Inflammatory macrophage (primary cell): ENCODE data around the gene MRPL45.
A peak's percentile ranks its signal among the peaks of the same experiment; 100 is the strongest.
"Not testable (repeated sequence)": the region's sequence is repeated elsewhere in the genome, so short reads cannot be mapped to it uniquely, and the experiment has no call there.

Source experiments
- DNase-seq, 2 donors: peaks; one replicate each; pipeline ENCODE4 v3.0.0-alpha.2; 2020 to 2022
- total RNA-seq, 18 experiments: gene quantifications; one replicate each; lab custom pipeline; 2026; ENCODE audit warnings: mixed read lengths in 6 of 18, inconsistent platforms in 2 of 18; lab: John Stamatoyannopoulos, UW

Gene MRPL45
- total RNA-seq, result 4.7 to 19.1 (median 12.2) reads per million in 18 experiments

DNA sequence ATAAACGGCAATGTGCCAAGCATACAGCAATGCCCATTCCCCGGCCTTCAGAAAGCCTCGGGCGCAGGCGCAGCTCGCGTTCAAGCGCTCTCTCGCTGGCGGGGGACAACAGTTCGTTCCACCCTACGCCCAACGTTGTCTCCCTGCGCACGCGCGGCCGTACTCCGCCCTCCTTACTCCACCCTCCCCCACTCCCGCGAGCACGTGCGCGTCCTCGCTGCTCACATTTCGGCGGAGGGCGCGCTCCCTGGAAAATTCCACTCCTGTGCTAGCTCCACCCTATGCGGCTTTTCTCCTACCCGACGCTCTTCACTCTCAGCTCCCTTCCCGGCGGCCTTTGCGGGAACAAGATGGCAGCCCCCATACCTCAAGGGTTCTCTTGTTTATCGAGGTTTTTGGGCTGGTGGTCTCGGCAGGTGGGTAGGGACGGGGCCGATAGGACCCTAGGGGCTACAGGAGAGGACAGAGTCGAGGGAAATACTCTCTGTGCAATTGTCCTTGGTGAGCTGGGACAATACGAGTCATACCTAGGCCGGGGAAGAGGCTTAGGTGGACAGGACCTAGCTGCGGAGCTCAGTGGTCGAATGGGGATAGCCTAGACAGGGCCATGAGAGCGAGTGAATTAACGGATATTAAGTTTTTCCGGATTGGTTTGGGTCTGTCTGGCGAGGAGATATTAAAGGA, at the start of gene MRPL45:
Gene MRPL45 (plus strand): TSS at position 335 of the 684 bp plus-strand sequence. CDS start 16 bp downstream, at position 351.
- peak; percentile 98 to 99 for DNase-seq

DNA sequence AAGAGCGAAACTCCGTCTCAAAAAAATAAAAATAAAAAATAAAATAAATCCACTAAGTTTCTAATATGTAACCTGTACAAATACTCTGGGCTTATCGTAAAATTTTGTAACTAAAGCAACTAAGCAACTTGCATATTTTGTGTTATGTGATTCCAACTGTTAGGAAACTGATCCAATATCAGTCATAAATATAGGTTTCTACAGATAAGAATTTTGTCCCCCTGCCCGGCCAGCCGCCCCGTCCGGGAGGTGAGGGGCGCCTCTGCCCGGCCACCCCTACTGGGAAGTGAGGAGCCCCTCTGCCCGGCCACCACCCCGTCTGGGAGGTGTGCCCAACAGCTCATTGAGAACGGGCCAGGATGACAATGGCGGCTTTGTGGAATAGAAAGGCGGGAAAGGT, 43.8 kb upstream of the MRPL45 start:
- not testable (repeated sequence) for DNase-seq

DNA sequence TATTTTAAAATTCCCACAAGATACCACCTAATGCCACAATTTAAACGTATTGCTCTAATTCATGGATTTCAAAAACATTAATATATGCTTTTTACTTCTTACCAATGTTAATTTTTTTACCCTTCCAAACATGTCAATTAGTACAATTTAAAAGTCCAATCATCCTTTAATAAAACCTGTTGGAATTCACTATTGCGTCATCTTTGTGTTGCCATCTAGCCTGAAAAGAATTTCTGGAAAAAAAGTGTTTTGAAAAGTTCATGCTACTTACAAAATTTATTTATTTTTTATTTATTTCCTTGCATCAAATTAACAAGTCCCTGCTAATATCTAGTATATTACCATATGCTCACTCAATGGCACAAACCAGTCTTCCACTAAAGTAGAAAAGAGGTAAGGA, 42.6 kb upstream of the MRPL45 start:
- DNase-seq, result not testable (repeated sequence)

DNA sequence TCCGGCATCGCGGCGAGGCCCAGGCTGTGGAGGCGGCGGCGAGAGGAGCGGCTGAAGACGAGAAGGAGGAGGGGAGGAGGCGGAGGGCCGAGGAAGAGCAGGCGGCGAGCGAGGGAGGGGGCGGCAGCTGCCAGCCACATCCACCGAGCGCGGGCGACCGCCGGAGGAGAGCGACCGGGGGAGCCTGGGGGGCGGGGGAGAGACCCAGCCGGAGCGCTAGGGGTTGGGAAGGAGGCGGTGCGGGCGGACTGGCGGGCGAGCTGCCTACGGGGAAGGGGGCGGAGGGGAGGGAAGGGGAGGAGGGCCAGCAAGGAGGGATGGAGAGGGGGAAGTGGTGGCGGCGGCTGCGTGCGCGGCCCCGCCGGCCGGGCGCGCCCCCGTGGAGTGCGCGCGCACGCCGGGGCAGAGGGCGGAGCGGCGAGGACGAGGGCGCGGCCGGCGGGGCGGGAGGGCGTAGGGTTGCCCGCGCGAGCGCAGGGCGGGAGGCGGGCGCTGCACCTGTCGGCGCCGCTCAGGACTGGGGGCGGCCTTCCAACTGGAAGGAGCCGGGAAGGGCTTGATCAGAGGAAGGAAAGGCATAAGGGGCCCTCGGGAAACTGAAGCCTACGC, 39.9 kb upstream of the MRPL45 start:
- DNase-seq, result peak; percentile 55 to 77

DNA sequence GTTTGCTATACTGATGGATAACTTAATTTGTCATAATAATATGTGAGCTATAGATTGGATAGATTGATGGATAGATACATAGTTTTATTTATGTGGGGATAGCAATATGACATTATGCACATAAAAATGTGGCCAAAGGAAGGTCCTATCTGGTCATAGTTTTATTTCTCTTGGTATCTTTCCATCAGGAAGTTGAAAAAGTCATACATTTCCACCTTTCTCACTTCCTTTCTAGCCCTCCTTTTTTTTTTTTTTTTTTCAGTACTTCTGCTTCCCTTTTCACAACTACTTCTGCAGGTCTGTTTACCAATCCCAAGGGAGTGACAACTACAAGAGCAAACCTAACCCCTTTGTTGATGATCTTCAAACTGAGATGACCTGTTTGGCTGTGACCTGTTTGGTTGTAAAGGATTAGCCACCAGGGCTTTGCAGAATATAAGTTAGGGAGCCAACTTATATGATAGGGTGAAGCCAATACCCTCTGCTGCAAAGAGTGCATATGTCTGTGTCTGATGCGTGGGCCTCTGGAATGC, 30.9 kb upstream of the MRPL45 start:
- peak in 1 of 2 donors; percentile 10 for DNase-seq

DNA sequence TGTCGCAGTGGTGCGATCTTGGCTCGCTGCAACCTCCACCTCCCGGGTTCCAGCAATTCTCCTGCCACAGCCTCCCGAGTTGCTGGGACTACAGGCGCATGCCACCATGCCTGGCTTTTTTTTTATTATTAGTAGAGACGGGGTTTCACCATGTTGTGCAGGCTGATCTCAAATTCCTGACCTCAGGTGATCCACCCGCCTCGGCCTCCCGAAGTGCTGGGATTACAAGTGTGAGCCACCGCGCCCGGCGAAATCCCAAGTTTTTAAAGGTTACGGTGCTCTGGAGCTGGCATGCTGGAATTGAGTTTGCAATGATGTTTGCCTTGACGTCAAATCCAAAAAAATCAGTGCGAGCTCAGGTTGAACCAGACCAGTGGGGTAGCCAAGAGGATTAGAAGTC, 30.4 kb upstream of the MRPL45 start:
- not testable (repeated sequence) for DNase-seq

DNA sequence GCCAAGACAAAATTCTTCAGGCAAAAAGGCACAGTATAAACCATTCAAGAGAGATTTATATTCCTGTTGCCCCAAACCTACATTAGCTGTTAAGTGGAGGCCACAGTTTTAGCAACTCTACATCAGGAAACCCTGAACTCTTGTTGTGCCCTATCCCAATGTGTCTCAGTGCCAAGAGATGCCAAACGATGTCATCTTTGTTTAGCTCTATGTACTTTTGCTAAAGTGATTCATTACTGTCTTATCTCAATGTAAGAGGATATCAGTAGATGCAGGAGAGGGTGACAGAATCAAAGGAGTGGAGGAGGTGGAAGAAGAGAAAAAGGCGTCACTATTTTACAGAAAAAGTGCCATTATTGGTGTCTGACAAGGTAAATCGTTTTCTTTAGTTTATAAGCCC, 28.8 kb upstream of the MRPL45 start:
- DNase-seq, result not testable (repeated sequence)

DNA sequence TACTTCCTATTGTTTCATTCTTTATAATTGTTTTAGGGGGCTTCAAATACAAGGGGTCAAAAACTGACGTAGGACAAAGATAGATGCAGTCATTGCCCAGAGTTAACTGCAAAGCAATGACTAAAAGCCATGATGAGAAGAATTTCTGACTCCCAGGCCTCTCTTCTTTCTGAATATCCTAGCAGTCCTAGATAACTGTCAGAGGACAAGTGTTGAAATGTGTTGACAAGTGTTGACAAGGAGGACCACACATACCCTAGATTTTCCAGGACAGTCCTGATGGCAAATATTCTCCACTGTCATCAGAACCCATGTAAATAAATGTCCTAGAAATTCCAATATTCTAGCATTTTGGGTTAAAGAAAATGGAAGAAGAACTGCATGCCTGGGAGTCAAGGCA, 27.9 kb upstream of the MRPL45 start:
- not testable (repeated sequence) for DNase-seq

DNA sequence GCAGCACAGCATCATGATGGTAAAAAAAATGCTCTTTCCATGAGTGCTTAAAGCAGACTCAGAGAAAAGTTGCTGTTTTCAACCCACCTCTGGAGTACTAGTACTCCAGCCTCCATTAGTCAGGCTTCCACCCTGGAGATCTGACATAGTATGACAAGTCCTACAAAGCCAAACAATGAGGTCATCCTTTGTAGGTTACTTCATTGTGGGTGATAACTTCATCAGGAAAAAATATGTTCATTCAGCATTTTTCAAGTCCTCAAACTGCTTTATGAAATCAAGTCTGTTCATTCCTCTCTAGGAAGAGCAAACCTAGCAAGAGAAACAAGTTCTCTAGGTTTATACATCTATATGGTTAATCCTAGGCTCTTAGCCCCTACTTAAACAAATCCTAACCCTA, 27.4 kb upstream of the MRPL45 start:
- peak in 1 of 2 donors; percentile 1 for DNase-seq

DNA sequence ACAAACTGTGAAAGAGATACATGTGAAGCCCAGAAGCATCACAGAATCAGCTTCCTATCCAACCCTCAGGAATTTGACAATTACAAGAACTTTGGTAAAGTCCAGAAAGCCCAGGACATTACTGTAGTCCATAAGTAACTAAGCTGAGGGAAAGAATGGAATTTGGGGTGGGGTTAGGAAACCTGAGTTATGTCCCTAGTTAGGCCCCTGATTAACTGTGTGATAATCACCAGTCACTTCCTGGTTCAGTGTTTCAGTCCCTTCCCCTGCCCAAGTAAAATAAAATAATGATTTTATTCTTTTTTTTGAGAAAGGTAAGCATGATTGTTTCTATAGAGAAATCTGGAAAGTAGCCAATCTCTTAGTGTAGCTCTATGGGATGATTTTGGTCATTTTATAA, 11.0 kb upstream of the MRPL45 start:
- DNase-seq, result not testable (repeated sequence)

DNA sequence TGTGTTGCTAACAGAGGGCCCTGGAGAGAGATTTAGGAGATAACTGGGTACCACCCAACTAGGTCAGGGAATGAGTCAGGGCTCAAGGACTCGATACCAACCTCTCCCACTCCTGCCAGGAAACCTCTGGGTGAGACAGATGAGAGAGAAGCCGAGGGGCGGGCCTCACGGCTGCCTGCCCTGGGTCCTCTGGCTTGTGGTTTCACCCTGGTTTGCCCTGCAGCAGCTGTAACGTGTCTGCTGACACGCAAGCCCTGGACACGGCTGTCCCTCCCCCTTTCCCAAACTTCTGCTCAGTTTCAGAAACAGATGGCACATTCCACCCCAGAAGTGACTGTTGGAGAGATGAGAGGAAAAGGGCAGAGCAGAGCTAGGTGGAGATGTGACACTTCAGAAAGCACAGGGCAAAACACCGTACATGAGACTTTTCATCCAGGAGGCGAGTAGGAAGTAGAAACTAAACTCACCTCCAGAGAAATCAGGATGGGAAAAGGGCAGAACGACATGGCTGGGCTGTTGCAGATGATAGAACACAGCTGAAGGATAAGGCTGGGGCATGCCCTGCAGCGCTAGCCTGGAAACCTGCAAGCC, 10.4 kb upstream of the MRPL45 start:
- DNase-seq, result peak in 1 of 2 donors; percentile 15

DNA sequence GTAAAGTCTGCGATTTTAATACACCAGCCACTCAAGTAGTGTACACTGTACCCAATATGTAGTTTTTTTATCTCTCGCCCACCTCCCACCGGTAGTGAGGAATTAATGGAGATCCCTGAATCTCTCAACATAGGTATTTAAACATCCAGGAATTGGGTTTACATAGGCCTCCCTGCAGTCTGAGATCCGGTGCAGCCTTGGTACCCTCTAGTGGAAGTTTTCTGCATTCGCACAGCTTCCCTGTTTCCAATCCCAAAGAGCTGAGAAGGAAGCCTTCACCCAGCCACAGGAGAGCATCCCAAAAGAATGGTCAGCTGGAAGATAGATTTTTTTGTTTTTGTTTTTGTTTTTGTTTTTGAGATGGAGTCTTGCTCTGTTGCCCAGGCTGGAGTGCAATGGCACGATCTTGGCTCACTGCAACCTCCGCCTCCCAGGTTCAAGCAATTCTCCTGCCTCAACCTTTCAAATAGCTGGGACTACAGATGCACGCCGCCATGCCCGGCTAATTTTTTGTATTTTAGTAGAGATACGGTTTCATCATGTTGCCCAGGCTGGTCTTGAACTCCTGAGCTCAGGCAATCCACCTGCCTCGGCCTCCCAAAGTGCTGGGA, 8.6 kb upstream of the MRPL45 start:
- DNase-seq, result peak in 1 of 2 donors; percentile 24

DNA sequence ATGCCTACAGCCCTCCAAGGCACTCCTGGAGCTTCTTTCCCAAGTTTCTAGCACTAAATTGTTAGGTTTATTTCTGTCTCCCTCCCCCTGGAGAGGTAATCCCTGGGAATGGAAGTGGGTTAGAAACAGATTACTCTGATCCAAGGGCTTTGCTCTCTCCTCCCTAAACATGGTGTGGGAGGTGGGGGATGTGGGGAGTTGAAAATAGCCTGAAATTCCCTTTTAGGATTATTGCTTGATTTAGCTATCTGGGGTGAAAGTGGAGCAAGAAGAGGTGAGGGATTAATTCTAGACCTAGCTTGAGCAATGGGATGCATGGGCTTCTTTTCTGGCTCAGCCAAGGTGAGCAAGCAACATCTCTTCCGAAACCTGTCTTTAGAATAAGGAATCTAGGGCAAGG, 7.2 kb upstream of the MRPL45 start:
- DNase-seq, result not testable (repeated sequence)

DNA sequence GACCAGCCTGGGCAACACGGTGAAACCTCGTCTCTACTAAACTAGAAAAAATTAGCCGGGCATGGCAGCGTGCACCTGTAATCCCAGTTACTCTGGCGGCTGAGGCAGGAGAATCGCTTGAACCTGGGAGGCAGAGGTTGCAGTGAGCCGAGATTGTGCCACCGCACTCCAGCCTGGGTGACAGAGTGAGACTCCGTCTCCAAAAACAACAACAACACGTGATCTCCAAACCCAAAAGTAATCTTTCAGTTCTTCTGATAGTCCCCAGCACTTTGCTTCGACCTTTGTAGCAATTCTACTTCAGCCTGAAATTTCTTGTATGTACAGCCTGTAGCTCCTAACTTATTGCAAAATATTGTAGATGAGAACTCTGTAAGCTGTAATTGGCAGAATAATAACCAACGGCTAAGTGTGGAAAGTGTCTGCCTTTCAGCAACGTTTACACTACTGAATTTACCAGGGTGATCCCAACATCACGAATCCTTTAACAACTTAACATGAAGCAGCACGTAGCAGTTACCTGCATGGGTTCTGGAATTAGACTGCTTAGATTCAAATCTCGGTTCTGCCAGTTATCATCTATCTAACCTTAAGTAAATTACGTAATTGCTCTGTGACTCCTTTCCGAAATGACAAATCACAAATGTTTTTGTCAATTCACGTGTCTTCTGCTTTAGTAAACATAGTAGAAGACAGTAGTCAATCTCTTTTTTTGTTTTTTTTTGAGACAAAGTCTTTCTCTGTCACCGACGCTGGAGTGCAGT, 1.2 kb upstream of the MRPL45 start:
- peak in 1 of 2 donors; percentile 7 for DNase-seq

DNA sequence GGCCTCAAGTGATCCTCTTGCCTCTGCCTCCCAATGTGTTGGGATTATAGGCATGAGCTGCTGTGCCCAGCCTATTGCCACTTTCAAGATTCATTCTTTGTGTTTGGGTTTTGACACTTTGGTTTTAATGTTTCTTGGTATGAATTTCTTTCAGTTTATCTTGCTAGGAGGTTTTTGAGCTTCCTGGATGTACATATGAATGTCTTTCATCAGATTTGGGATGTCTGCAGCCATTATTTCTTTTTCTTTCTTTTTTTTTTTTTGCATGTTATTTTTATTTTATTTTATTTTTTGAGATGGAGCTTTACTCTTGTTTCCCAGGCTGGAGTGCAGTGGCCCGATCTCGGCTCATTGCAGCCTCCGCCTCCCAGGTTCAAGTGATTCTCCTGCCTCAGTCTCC, 18.5 kb downstream of the MRPL45 start:
- no peak for DNase-seq

DNA sequence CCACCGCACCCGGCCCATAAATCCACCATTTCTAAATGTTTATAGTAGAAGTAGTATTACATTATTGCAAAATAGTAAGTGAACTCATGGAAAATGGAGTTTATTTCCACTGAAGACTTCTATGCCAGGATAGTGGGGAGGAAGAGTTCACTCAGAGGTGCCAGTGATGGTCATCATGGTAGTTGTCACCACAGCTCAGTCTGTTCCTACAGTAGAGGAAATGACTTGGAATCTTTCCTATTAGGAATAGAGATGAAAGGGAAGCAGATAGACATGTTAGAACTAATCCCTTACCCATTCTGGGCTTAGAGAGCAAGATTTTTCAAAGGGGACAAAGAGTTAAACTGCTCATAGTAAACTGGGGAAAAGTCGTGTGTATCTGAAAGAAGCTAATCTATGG, 20.1 kb downstream of the MRPL45 start:
- no peak for DNase-seq

DNA sequence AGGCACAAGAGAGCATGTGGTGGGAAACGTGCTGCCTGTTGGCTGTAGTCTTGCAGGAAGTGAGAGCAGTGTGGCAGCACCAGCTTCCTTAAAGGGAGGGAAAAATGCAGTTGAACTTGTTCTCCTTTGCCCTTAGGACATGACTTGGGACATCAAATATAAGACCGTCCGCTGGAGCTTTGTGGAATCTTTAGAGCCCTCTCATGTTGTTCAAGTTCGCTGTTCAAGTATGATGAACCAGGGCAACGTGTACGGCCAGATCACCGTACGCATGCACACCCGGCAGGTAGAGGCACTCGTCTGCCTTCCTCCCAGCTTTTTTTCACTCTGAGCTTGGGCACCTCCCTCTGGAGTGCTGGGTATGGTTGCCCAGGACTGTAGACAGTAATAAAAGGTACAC, 23.5 kb downstream of the MRPL45 start:
- peak in 1 of 2 donors; percentile 19 for DNase-seq

DNA sequence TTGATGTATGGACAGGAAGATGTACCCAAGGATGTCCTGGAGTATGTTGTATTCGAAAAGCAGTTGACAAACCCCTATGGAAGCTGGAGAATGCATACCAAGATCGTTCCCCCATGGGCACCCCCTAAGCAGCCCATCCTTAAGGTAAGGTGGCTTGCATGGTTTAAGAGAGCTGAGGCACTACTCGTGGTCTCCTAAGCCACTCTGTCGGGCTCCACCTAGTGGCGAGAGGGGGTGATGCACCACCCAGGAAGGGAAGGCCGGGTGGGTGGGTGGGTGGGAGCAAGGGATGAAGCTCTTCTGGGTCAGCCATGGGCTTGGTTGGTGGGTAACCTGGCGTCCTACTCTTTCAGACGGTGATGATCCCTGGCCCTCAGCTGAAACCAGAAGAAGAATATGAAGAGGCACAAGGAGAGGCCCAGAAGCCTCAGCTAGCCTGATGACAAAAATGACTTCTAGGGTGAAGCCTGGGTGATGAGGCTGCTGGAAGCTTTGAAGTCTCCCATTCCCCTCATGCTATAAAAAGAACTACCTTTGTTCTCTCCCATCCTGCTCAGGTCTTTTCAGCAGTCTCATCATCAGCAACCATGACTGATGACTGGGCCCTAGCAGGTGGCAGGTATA, 25.3 kb downstream of the MRPL45 start:
- peak; percentile 44 to 60 for DNase-seq

DNA sequence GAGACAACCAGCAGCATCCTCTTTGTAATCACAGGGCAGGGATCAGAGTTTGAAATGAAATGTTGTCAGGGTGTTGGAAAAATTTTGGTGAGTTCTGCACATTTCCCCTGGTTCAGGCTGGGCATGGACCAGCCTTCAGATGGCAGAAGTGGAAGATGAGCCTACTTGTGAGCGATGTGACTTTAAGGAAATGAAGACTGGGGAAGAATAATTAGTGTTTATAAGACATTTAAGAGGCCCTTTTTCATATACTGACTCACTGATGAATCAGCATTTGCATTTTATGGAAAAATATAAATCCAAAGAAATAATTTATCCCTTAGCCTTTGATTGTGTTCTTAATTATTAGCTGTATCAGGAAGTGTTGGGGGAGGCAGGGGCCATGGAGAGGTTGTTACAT, 25.9 kb downstream of the MRPL45 start:
- DNase-seq, result no peak

DNA sequence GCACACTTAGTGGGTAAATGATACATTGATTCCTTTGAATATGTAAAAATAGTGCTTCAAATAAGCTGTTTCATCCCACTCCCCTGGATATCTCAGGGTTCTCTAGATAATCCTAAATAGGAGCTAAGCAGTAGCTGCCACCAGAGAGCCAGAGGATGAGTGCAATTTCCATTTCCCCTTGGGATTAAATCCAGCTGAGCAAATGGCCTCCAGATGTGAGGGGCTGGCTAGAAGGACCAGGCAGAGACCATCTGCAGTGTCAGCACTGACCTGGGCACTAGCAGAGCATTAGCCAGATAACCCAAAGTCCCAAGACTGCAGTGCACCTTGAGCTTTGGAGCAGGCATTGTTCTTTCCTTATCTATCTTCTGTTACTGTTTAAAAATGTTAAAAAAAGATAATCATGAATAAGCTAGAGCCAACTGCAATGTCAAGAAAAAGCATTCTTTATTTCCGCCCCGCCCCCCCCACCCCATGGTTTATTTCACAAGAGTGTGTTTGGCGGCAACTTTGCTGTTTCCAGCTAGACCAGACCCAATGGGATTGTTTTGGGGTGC, 27.3 kb downstream of the MRPL45 start:
- no peak for DNase-seq

DNA sequence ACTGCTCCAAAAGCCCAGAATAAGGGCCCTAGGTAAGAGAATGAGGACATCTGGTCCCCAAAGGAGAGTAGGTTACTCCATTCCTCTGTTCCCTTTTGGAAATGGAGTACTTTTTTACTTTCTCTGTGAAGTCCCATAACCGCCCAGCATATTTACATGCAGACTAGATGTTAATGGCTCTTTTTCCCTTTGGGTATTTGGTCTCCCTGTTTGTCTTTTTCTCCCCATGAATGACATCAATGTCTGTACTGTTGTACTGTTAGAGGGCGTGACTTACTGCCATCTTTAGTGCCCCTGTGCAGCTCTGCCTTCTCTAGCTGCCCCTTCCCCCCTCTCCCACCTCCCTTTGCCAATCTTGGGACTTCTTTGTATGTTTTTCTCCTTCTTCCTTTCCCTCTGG, 27.8 kb downstream of the MRPL45 start:
- no peak for DNase-seq
